Measurements from ENCODE around the gene APOA5. TPM values are rescaled to one million over a fixed set of nuclear protein-coding genes. Genes with fewer than 3 reads are reported as not detected.

APOA5 gene
- total and polyA plus RNA-seq, 2 of the 13 experiments (the other 11 are each of a cell fraction or from before 2014, with no cell fraction given): 44.0 to 49.1 TPM

- ChIA-PET CTCF (ENCODE audit: low intra/inter-chr PET ratio, low total read pairs) (interaction anchor here (3.1 kb wide), 1 partner anchor 34 kb away, joined by 21 read pairs; the partner anchor contains the start of gene APOA5), POLR2A (interaction anchor here (5.6 to 18.4 kb wide), 5 partner anchors 9 to 32 kb away, joined by 67 to 1365 read pairs (median 361); partner anchors contain the start of genes APOA1, APOA5 and ZPR1)
- in situ Hi-C loops (cut with HindIII; ENCODE audit: extremely low pct_ligation_motif_present, low pct_unique_long_range_greater_than_20kb): no loop called here
- peak overlapping the region in 1 of 3 experiments; percentile 59; a peak in 1 of 6 replicates for H3K4me3 ChIP-seq (replicated peaks in 1 of 3; ENCODE audit: insufficient read depth in 1 of 3, low read depth in 2 of 3, low read length in 3 of 3)
- no peaks in the 10 kb centered on the region for H3K27me3 ChIP-seq (ENCODE audit: control insufficient read depth in 1 of 2, insufficient read depth in 2 of 2, low read length in 2 of 2)
- no peak overlapping the region for H2AFZ ChIP-seq (ENCODE audit: low read length)
- FAIRE-seq: peak; percentile 81
- H3K9me3 ChIP-seq (ENCODE audit: low read length): no peaks in the 10 kb centered on the region
- BruUV-seq (replicated peaks): no TSS peak
- peak overlapping the region; percentile 60; the same call in 1 of the 2 replicates for H3K9ac ChIP-seq (ENCODE audit: insufficient read depth, low read depth, low read length)
- peak; percentile 35 for ATAC-seq
- no peaks in the 10 kb centered on the region for H3K36me3 ChIP-seq (replicated peaks in 1 of 2; ENCODE audit: control insufficient read depth in 1 of 2, insufficient read depth in 2 of 2, low read length in 2 of 2)
- 0% methylated on average over 3 of the region's 5 CpGs for WGBS (ENCODE audit: low lambda C conversion rate)
- peaks cover 8% of the 10 kb centered on the region for H3K79me2 ChIP-seq (ENCODE audit: insufficient read depth, low read length)
- peaks cover 85% of the 10 kb centered on the region for H3K4me1 ChIP-seq (ENCODE audit: insufficient read depth, low read length)
- H4K20me1 ChIP-seq (ENCODE audit: insufficient read depth, low read length): no peaks in the 10 kb centered on the region
- peak overlapping the region; percentile 85 for H3K27ac ChIP-seq (ENCODE audit: extremely low read length, insufficient read depth, low read length)
- DNase-seq (ENCODE audit: low spot score): peak; percentile 69
- intact Hi-C loops (cut with micrococcal nuclease; ENCODE audit: unreplicated experiment): no loop called here
- peak overlapping the region; percentile 81 for H3K4me2 ChIP-seq (ENCODE audit: low read depth, low read length)
- TF ChIP-seq TFE3 (CRISPR knock-in tag; IDR thresholded peaks at IDR 0.05): 0 out of 2 replicates have a peak, but pooled peaks have one; percentile 15
- TF ChIP-seq SCMH1 (CRISPR knock-in tag; IDR thresholded peaks at IDR 0.05; ENCODE audit: borderline replicate concordance): no peak
- TF ChIP-seq ZFP91 (CRISPR knock-in tag; IDR thresholded peaks at IDR 0.05; ENCODE audit: borderline replicate concordance): 0 out of 2 replicates have a peak, but pooled peaks have one; percentile 3
- peak; percentile 35; the same call in 1 of the 2 replicates for TF ChIP-seq MXD4 (CRISPR knock-in tag; IDR thresholded peaks at IDR 0.05)
- TF ChIP-seq TMF1 (CRISPR knock-in tag; IDR thresholded peaks at IDR 0.05; ENCODE audit: low read depth): no peak
- TF ChIP-seq DR1 (CRISPR knock-in tag; IDR thresholded peaks at IDR 0.05): no peak
- TF ChIP-seq HCFC1 (IDR thresholded peaks at IDR 0.05; ENCODE audit: low read depth, low read length): no peak
- no peak for TF ChIP-seq SMAD3 (CRISPR knock-in tag; IDR thresholded peaks at IDR 0.05)
- TF ChIP-seq, protein P1, sequence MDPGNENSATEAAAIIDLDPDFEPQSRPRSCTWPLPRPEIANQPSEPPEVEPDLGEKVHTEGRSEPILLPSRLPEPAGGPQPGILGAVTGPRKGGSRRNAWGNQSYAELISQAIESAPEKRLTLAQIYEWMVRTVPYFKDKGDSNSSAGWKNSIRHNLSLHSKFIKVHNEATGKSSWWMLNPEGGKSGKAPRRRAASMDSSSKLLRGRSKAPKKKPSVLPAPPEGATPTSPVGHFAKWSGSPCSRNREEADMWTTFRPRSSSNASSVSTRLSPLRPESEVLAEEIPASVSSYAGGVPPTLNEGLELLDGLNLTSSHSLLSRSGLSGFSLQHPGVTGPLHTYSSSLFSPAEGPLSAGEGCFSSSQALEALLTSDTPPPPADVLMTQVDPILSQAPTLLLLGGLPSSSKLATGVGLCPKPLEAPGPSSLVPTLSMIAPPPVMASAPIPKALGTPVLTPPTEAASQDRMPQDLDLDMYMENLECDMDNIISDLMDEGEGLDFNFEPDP (CRISPR knock-in tag; conservative IDR thresholded peaks at IDR 0.05): no peak
- TF ChIP-seq RAD21 (CRISPR knock-in tag; IDR thresholded peaks at IDR 0.05): peak; percentile 61; the same call in 1 of the 2 replicates
- no peak for TF ChIP-seq PBX3 (CRISPR knock-in tag; IDR thresholded peaks at IDR 0.05; ENCODE audit: borderline replicate concordance)
- TF ChIP-seq CREM (IDR thresholded peaks at IDR 0.05): peak; percentile 45; the same call in 1 of the 2 replicates
- TF ChIP-seq CREM (CRISPR knock-in tag; IDR thresholded peaks at IDR 0.05): no peak
- TF ChIP-seq ZNF3 (CRISPR knock-in tag; IDR thresholded peaks at IDR 0.05): no peak
- no peak for TF ChIP-seq GTF2F1 (IDR thresholded peaks at IDR 0.05; ENCODE audit: low read length)
- no peak for TF ChIP-seq THAP9 (CRISPR knock-in tag; IDR thresholded peaks at IDR 0.05; ENCODE audit: borderline replicate concordance)
These were observed 33.8 kb upstream of the APOA5 start for GRCh38 chr11:116825434-116825833.

All from HepG2 (cell line).